Measurements from ENCODE around the gene GCK. TPM values are rescaled to one million over a fixed set of nuclear protein-coding genes. Genes with fewer than 3 reads are reported as not detected.

GCK gene
- total RNA-seq, 1 experiment from 2014 or later = not detected

- CTCF ChIA-PET = interaction anchor here (1.0 kb wide), 1 partner anchor 13 kb away, joined by 3 read pairs; no protein-coding TSS in a partner anchor
- H3K27ac Mint-ChIP-seq (ENCODE audit: low read depth, unreplicated experiment) = no peak overlapping the region
- H3K4me1 Mint-ChIP-seq (ENCODE audit: insufficient read depth, unreplicated experiment) = peaks cover 21% of the 10 kb centered on the region
- TF ChIP-seq CTCF (IDR thresholded peaks at IDR 0.05; ENCODE audit: unreplicated experiment) = no peak
- intact Hi-C loops (cut with micrococcal nuclease) = no loop called here
- no peaks in the 10 kb centered on the region for H3K9me3 Mint-ChIP-seq (ENCODE audit: unreplicated experiment)
- H3K4me3 Mint-ChIP-seq (ENCODE audit: unreplicated experiment) = no peak overlapping the region
- DNase-seq (ENCODE audit: unreplicated experiment) = no peak
- no TSS peak for BruUV-seq (replicated peaks)
- H3K36me3 Mint-ChIP-seq (ENCODE audit: insufficient read depth, unreplicated experiment) = no peaks in the 10 kb centered on the region
- H3K27me3 Mint-ChIP-seq (ENCODE audit: insufficient read depth, unreplicated experiment) = no peaks in the 10 kb centered on the region
- POLR2A ChIA-PET = interaction anchor here (0.7 kb wide), 1 partner anchor 92 kb away, joined by 3 read pairs; no protein-coding TSS in a partner anchor
Measured at GRCh38 chr7:44183386-44183785, 5.9 kb downstream of the GCK start.

- ChIA-PET POLR2A (interaction anchor here (0.7 to 0.8 kb wide), 2 partner anchors 11 to 92 kb away, joined by 3 read pairs; no protein-coding TSS in a partner anchor), CTCF (interaction anchor here (1.0 to 1.1 kb wide), 2 partner anchors 12 to 14 kb away, joined by 3 read pairs; no protein-coding TSS in a partner anchor)
- intact Hi-C loops (cut with micrococcal nuclease) = no loop called here
- peaks cover 25% of the 10 kb centered on the region for H3K4me1 Mint-ChIP-seq (ENCODE audit: insufficient read depth, unreplicated experiment)
- H3K27ac Mint-ChIP-seq (ENCODE audit: low read depth, unreplicated experiment) = no peak overlapping the region
- no peak for TF ChIP-seq CTCF (IDR thresholded peaks at IDR 0.05; ENCODE audit: unreplicated experiment)
- no peak for DNase-seq (ENCODE audit: unreplicated experiment)
- H3K27me3 Mint-ChIP-seq (ENCODE audit: insufficient read depth, unreplicated experiment) = no peaks in the 10 kb centered on the region
- H3K9me3 Mint-ChIP-seq (ENCODE audit: unreplicated experiment) = no peaks in the 10 kb centered on the region
- H3K36me3 Mint-ChIP-seq (ENCODE audit: insufficient read depth, unreplicated experiment) = no peaks in the 10 kb centered on the region
- H3K4me3 Mint-ChIP-seq (ENCODE audit: unreplicated experiment) = no peak overlapping the region
- BruUV-seq (replicated peaks) = no TSS peak
Measured at GRCh38 chr7:44182827-44183226, 6.4 kb downstream of the GCK start.

DNA sequence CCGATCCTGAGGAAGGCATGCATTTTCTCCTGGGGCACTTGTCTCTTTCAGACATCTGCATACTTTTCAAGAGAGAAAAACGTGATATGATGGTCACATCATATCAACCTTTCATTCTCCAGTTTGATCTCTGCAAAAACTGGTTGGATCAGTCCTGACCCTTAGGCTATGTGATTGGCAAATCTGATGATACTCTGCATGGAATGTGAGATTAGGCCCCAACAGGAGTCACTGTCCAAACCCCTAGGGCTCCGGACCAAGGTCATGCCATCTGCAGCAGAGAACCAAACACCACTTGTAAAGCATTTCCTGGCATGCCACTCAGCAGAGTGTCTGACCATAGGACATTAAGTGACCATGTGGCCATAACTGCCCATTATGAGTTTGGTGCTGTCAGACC, 8.6 kb downstream of the GCK start:
- CTCF ChIA-PET = interaction anchor here (0.6 kb wide), 1 partner anchor 26 kb away, joined by 3 read pairs; no protein-coding TSS in a partner anchor
- no TSS peak for BruUV-seq (replicated peaks)
- DNase-seq (ENCODE audit: unreplicated experiment) = no peak
- peaks cover 29% of the 10 kb centered on the region for H3K4me1 Mint-ChIP-seq (ENCODE audit: insufficient read depth, unreplicated experiment)
- no peaks in the 10 kb centered on the region for H3K36me3 Mint-ChIP-seq (ENCODE audit: insufficient read depth, unreplicated experiment)
- intact Hi-C loops (cut with micrococcal nuclease) = no loop called here
- H3K9me3 Mint-ChIP-seq (ENCODE audit: unreplicated experiment) = no peaks in the 10 kb centered on the region
- no peak overlapping the region for H3K27ac Mint-ChIP-seq (ENCODE audit: low read depth, unreplicated experiment)
- H3K4me3 Mint-ChIP-seq (ENCODE audit: unreplicated experiment) = no peak overlapping the region
- no peak for TF ChIP-seq CTCF (IDR thresholded peaks at IDR 0.05; ENCODE audit: unreplicated experiment)
- no peaks in the 10 kb centered on the region for H3K27me3 Mint-ChIP-seq (ENCODE audit: insufficient read depth, unreplicated experiment)
- POLR2A ChIA-PET = no interaction called here

GRCh38 chr7:44177570-44178131, 11.6 kb downstream of the GCK start:
- H3K4me1 Mint-ChIP-seq (ENCODE audit: insufficient read depth, unreplicated experiment) = peaks cover 9% of the 10 kb centered on the region
- peak overlapping the region; percentile 46 for H3K27ac Mint-ChIP-seq (ENCODE audit: low read depth, unreplicated experiment)
- BruUV-seq (replicated peaks) = no TSS peak
- peak; percentile 79 for DNase-seq (ENCODE audit: unreplicated experiment)
- ChIA-PET POLR2A (no interaction called here), CTCF (interaction anchor here (0.6 to 1.3 kb wide), 2 partner anchors 14 to 156 kb away, joined by 3 read pairs; no protein-coding TSS in a partner anchor)
- TF ChIP-seq CTCF (IDR thresholded peaks at IDR 0.05; ENCODE audit: unreplicated experiment) = no peak
- no peak overlapping the region for H3K4me3 Mint-ChIP-seq (ENCODE audit: unreplicated experiment)
- H3K9me3 Mint-ChIP-seq (ENCODE audit: unreplicated experiment) = no peaks in the 10 kb centered on the region
- H3K27me3 Mint-ChIP-seq (ENCODE audit: insufficient read depth, unreplicated experiment) = no peaks in the 10 kb centered on the region
- H3K36me3 Mint-ChIP-seq (ENCODE audit: insufficient read depth, unreplicated experiment) = no peaks in the 10 kb centered on the region
- intact Hi-C loops (cut with micrococcal nuclease) = no loop called here
